Adrenal gland (tissue), 5 donors: ENCODE measurements around the gene HMCES.

Source experiments
- POLR2A ChIP-seq, 2 donors: fragments of 450-650 bp; IDR thresholded peaks; one replicate each; pipeline ENCODE4 v1.6.1; 2017; ENCODE audit warnings: antibody characterized with exemption in 2 of 2, mild to moderate bottlenecking in 2 of 2, moderate library complexity in 1 of 2
- TF ChIP-seq, protein P1 (sequence below), 6 experiments: fragments of 450-650 bp in 4 of 6; fragments of 200-600 bp in 2 of 6; sonication (generic) in 1 of 6; IDR thresholded peaks; 1 replicate in 5 of 6; 2 replicates in 1 of 6; pipeline versions ENCODE4 v1.5.1 to v1.8.0; 2016 to 2021; ENCODE audit warnings: antibody characterized with exemption in 6 of 6, mild to moderate bottlenecking in 2 of 6, moderate library complexity in 1 of 6
- donor health status: DM: no; HTN: no; CAD: no.

DNA sequence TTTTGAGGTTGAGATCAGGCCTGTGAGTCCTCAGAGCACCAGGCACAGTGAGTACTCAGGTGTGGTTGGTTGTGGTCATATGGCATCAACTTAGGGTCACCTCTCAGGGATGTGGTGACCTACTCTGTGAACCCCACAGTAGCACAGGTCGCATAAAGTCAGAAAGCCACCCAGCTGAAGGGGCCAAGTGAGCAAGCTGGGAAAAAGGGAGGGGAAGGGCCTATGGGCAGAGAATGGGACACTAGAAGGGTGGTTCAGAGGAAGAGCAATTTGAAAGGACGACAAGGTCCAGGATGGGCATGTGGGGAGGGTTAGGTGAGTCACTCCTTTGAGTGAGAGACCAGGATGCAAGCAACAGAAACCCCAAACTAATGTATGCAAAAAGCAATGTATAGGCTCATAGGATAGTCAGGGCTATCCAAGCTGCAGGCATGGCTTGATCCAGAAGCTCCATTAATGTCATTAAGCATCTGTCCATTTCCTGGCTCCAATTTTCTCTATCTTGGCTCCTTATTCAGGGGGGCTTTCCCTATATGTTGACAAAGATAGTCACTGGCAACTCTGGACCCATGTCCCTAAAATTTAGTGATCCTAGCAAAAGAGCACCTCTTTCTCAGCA, 33.5 kb downstream of the HMCES start:
- TF ChIP-seq, protein P1, sequence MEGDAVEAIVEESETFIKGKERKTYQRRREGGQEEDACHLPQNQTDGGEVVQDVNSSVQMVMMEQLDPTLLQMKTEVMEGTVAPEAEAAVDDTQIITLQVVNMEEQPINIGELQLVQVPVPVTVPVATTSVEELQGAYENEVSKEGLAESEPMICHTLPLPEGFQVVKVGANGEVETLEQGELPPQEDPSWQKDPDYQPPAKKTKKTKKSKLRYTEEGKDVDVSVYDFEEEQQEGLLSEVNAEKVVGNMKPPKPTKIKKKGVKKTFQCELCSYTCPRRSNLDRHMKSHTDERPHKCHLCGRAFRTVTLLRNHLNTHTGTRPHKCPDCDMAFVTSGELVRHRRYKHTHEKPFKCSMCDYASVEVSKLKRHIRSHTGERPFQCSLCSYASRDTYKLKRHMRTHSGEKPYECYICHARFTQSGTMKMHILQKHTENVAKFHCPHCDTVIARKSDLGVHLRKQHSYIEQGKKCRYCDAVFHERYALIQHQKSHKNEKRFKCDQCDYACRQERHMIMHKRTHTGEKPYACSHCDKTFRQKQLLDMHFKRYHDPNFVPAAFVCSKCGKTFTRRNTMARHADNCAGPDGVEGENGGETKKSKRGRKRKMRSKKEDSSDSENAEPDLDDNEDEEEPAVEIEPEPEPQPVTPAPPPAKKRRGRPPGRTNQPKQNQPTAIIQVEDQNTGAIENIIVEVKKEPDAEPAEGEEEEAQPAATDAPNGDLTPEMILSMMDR (IDR thresholded peaks at IDR 0.05): no peak
- TF ChIP-seq POLR2A (IDR thresholded peaks at IDR 0.05): no peak
